ENCODE measurements around the gene KLHL29.

GRCh38 chr2:23520256-23520655, 135.3 kb downstream of the KLHL29 start:
- TF ChIP-seq, protein P1, sequence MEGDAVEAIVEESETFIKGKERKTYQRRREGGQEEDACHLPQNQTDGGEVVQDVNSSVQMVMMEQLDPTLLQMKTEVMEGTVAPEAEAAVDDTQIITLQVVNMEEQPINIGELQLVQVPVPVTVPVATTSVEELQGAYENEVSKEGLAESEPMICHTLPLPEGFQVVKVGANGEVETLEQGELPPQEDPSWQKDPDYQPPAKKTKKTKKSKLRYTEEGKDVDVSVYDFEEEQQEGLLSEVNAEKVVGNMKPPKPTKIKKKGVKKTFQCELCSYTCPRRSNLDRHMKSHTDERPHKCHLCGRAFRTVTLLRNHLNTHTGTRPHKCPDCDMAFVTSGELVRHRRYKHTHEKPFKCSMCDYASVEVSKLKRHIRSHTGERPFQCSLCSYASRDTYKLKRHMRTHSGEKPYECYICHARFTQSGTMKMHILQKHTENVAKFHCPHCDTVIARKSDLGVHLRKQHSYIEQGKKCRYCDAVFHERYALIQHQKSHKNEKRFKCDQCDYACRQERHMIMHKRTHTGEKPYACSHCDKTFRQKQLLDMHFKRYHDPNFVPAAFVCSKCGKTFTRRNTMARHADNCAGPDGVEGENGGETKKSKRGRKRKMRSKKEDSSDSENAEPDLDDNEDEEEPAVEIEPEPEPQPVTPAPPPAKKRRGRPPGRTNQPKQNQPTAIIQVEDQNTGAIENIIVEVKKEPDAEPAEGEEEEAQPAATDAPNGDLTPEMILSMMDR (IDR thresholded peaks at IDR 0.05; ENCODE audit: low read depth, low read length), result no peak
- TF ChIP-seq, protein P2, sequence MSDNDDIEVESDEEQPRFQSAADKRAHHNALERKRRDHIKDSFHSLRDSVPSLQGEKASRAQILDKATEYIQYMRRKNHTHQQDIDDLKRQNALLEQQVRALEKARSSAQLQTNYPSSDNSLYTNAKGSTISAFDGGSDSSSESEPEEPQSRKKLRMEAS (IDR thresholded peaks at IDR 0.05; ENCODE audit: low read depth, low read length), result no peak
- TF ChIP-seq POLR2A (IDR thresholded peaks at IDR 0.05; ENCODE audit: extremely low read depth, insufficient read length), result no peak

Measured in NB4 (cell line).